ENCODE results near the gene IRF5. TPM values are rescaled to one million over a fixed set of nuclear protein-coding genes. Genes with fewer than 3 reads are reported as not detected.

The IRF5 gene
- total RNA-seq, 4 donors from 2014 or later: 12.2 to 20.5 (median 16.9) TPM

GRCh38 chr7:128974241-128974934, 36.7 kb downstream of the IRF5 start:
- intact Hi-C loops (cut with DNase I): no loop called here
- no peak overlapping the region for H3K4me3 ChIP-seq
- WGBS, 2 donors: 66 to 70% methylated on average over 7 of the region's 7 CpGs
- H3K4me1 ChIP-seq: peaks cover 0 to 9% (median 4%) of the 10 kb centered on the region in 3 donors
- DNase-seq: no peak
- no peak overlapping the region for H3K27ac ChIP-seq
- peaks cover 14 to 98% (median 35%) of the 10 kb centered on the region in 3 donors for H3K36me3 ChIP-seq
- H3K9me3 ChIP-seq: no peaks in the 10 kb centered on the region
- H3K27me3 ChIP-seq: no peaks in the 10 kb centered on the region
- TF ChIP-seq CTCF (IDR thresholded peaks at IDR 0.05): no peak
- no peak for TF ChIP-seq POLR2A (IDR thresholded peaks at IDR 0.05)

GRCh38 chr7:128982105-128982504, 44.4 kb downstream of the IRF5 start:
- Histone ChIP-seq H3K27me3 (no peaks in the 10 kb centered on the region), H3K9me3 (no peaks in the 10 kb centered on the region), H3K4me1 (no peaks in the 10 kb centered on the region), H3K36me3 (peaks cover 6 to 100% (median 40%) of the 10 kb centered on the region in 3 donors), H3K4me3 (no peak overlapping the region), H3K27ac (no peak overlapping the region)
- WGBS, 2 donors: 93 to 96% methylated on average over 2 of the region's 2 CpGs
- intact Hi-C loops (cut with DNase I): no loop called here
- TF ChIP-seq CTCF (IDR thresholded peaks at IDR 0.05) (no peak), POLR2A (IDR thresholded peaks at IDR 0.05) (no peak)
- DNase-seq: no peak

- H3K4me3 ChIP-seq: no peak overlapping the region
- no peak overlapping the region for H3K27ac ChIP-seq
- no peaks in the 10 kb centered on the region for H3K9me3 ChIP-seq
- peaks cover 8 to 100% (median 35%) of the 10 kb centered on the region in 3 donors for H3K36me3 ChIP-seq
- H3K4me1 ChIP-seq: no peaks in the 10 kb centered on the region
- H3K27me3 ChIP-seq: no peaks in the 10 kb centered on the region
- DNase-seq: no peak
- intact Hi-C loops (cut with DNase I): no loop called here
- TF ChIP-seq CTCF (IDR thresholded peaks at IDR 0.05) (no peak), POLR2A (IDR thresholded peaks at IDR 0.05) (no peak)
Observed at GRCh38 chr7:128985660-128986059, 47.9 kb downstream of the IRF5 start.

- Histone ChIP-seq H3K27me3 (no peaks in the 10 kb centered on the region), H3K9me3 (no peaks in the 10 kb centered on the region), H3K36me3 (peaks cover 8 to 100% (median 37%) of the 10 kb centered on the region in 3 donors), H3K4me3 (no peak overlapping the region), H3K4me1 (no peaks in the 10 kb centered on the region), H3K27ac (no peak overlapping the region)
- 84 to 90% methylated on average over 3 of the region's 3 CpGs for WGBS, 2 donors
- intact Hi-C loops (cut with DNase I): no loop called here
- TF ChIP-seq CTCF (IDR thresholded peaks at IDR 0.05): no peak
- no peak for TF ChIP-seq POLR2A (IDR thresholded peaks at IDR 0.05)
- DNase-seq: no peak
Observed at GRCh38 chr7:128986609-128987008, 48.9 kb downstream of the IRF5 start.

GRCh38 chr7:128988372-128988771, 50.6 kb downstream of the IRF5 start:
- DNase-seq: no peak
- Histone ChIP-seq H3K4me1 (no peaks in the 10 kb centered on the region), H3K27ac (no peak overlapping the region), H3K36me3 (peaks cover 8 to 100% (median 34%) of the 10 kb centered on the region in 3 donors), H3K9me3 (no peaks in the 10 kb centered on the region), H3K4me3 (no peak overlapping the region), H3K27me3 (no peaks in the 10 kb centered on the region)
- intact Hi-C loops (cut with DNase I): no loop called here
- TF ChIP-seq POLR2A (IDR thresholded peaks at IDR 0.05) (no peak), CTCF (IDR thresholded peaks at IDR 0.05) (no peak)
